Inflammatory macrophage treated with lipopolysaccharide for 4 hours (primary cell): ENCODE data around the gene HTR3B.

Source experiments
- DNase-seq: peaks from one replicate; pipeline ENCODE4 v3.0.0-alpha.2; 2020

HTR3B gene

GRCh38 chr11:113992459-113993110, 88.0 kb downstream of the HTR3B start:
- DNase-seq = no peak

- peak; percentile 5 for DNase-seq
Measured at GRCh38 chr11:113994077-113994954, 89.7 kb downstream of the HTR3B start.
